K562 (cell line): Measurements from ENCODE around the gene DOCK4. TPM values are rescaled to one million over a fixed set of nuclear protein-coding genes. Genes with fewer than 3 reads are reported as not detected.

Experiments used
- ATAC-seq: fragments of 200-7000 bp; cut with Tn5 transposase; 3 replicates; pipeline ENCODE4 v1.9.1; 2020; ENCODE audit warnings: moderate library complexity
- BruUV-seq: library from RNA; stranded (reverse); fragments of 400-500 nt; replicated peaks from 2 replicates; lab custom pipeline; 2021; lab: Mats Ljungman, UMichigan
- CTCF ChIA-PET: fragments of 300-600 bp; formaldehyde crosslinking; extraction: SDS; loops from one replicate; lab custom pipeline; 2021; ENCODE audit warnings: low intra/inter-chr PET ratio; lab: Yijun Ruan, JAX
- POLR2A ChIA-PET: fragments of 300-600, 350-650 bp; sonication (Branson Sonifier 250); formaldehyde crosslinking; extraction: SDS; loops from one replicate; lab custom pipeline; 2021; ENCODE audit warnings: antibody characterized with exemption, inconsistent platforms; lab: Yijun Ruan, JAX
- DNase-seq, 4 experiments: peaks; one replicate each; pipeline versions ENCODE4 v3.0.0 to v3.0.0-alpha.2; 2011 to 2018; ENCODE audit warnings: low spot score in 3 of 4, mixed read lengths in 3 of 4; ENCODE audit errors: extremely low read depth in 1 of 4
- FAIRE-seq: peaks from 2 replicates; lab custom pipeline; 2011; peaks lifted over from hg19 to GRCh38; lab: Jason Lieb, UNC
- H2AFZ ChIP-seq: 2 replicates; pipeline ENCODE4 v1.6.0; 2011; ENCODE audit warnings: low read depth, low read length, control low read depth, inconsistent platforms
- H3K27ac ChIP-seq: fragments of 200-600 bp; 3 replicates; pipeline ENCODE4 v1.8.0; 2011; ENCODE audit warnings: low read depth, mild to moderate bottlenecking, control low read depth, inconsistent platforms, low read length, moderate library complexity, mixed read lengths; ENCODE audit errors: extremely low read depth
- H3K27me3 ChIP-seq, 2 experiments: fragments of 300-600 bp in 1 of 2; 2 replicates in 1 of 2; 3 replicates in 1 of 2; pipeline versions ENCODE4 v1.6.0 to v1.8.0; 2011; ENCODE audit warnings: inconsistent platforms in 2 of 2, low read length in 2 of 2, mild to moderate bottlenecking in 1 of 2, mixed read lengths in 1 of 2, moderate library complexity in 1 of 2; ENCODE audit not compliant: control insufficient read depth in 2 of 2, insufficient read depth in 2 of 2
- H3K36me3 ChIP-seq: fragments of 300-600 bp; 3 replicates; pipeline ENCODE4 v1.8.0; 2011; ENCODE audit warnings: mild to moderate bottlenecking, low read length, inconsistent platforms; ENCODE audit not compliant: control insufficient read depth, insufficient read depth
- H3K4me1 ChIP-seq, 2 experiments: fragments of 200-600 bp in 1 of 2; replicated peaks in 1 of 2; 2 replicates in 1 of 2; 3 replicates in 1 of 2; pipeline versions ENCODE4 v1.5.1 to v1.8.0; 2011; ENCODE audit warnings: inconsistent platforms in 2 of 2, low read length in 2 of 2, mild to moderate bottlenecking in 1 of 2, mixed read lengths in 1 of 2, moderate library complexity in 1 of 2; ENCODE audit not compliant: control insufficient read depth in 2 of 2, insufficient read depth in 2 of 2
- H3K4me2 ChIP-seq: 2 replicates; pipeline ENCODE4 v1.6.1; 2011; ENCODE audit warnings: low read length, control low read depth, inconsistent platforms, mixed read lengths; ENCODE audit not compliant: insufficient read depth
- H3K4me3 ChIP-seq: fragments of 200-600 bp; sonication (generic), shearing (Covaris generic); 2 replicates; pipeline ENCODE4 v1.5.1; 2016; ENCODE audit warnings: control low read depth, inconsistent platforms
- H3K79me2 ChIP-seq: fragments of 200-600 bp; 3 replicates; pipeline ENCODE4 v1.8.0; 2011; ENCODE audit warnings: low read length, inconsistent platforms; ENCODE audit not compliant: control insufficient read depth, insufficient read depth
- H3K9ac ChIP-seq, 2 experiments: 2 replicates each; pipeline versions ENCODE4 v1.6.0 to v1.6.1; 2011; ENCODE audit warnings: low read depth in 2 of 2, low read length in 2 of 2, control low read depth in 1 of 2, inconsistent platforms in 1 of 2, mild to moderate bottlenecking in 1 of 2, mixed read lengths in 1 of 2; ENCODE audit not compliant: insufficient read depth in 1 of 2
- H3K9me1 ChIP-seq: one replicate; pipeline ENCODE4 v1.6.0; 2011; ENCODE audit warnings: inconsistent platforms, mild to moderate bottlenecking, low read length, moderate library complexity; ENCODE audit not compliant: control insufficient read depth, insufficient read depth
- H3K9me3 ChIP-seq: replicated peaks from 2 replicates; pipeline ENCODE4 v1.5.1; 2011; ENCODE audit warnings: low read depth, low read length, inconsistent platforms; ENCODE audit not compliant: control insufficient read depth, insufficient read depth
- H4K20me1 ChIP-seq: replicated peaks from 2 replicates; pipeline ENCODE4 v1.6.1; 2011; ENCODE audit warnings: low read length, inconsistent platforms, mixed read lengths; ENCODE audit not compliant: control insufficient read depth, insufficient read depth
- BHLHE40 ChIP-seq: IDR thresholded peaks from 2 replicates; pipeline ENCODE4 v1.6.1; 2011; ENCODE audit warnings: low read length, improper control_type of control experiment
- C11orf30 ChIP-seq: fragments of 450-650 bp; IDR thresholded peaks from 2 replicates; pipeline ENCODE4 v1.6.1; 2016; ENCODE audit warnings: low read depth, mild to moderate bottlenecking
- NFIX ChIP-seq: fragments of 250-450 bp; sonication (Bioruptor Pico); IDR thresholded peaks from 2 replicates; pipeline ENCODE4 v1.4.0; 2020; ENCODE audit warnings: low read depth, mild to moderate bottlenecking, moderate library complexity
- SMARCE1 ChIP-seq: fragments of 450-650 bp; IDR thresholded peaks from 2 replicates; pipeline ENCODE4 v1.7.1; 2016; ENCODE audit warnings: mild to moderate bottlenecking
- THRB ChIP-seq: fragments of 450-650 bp; formaldehyde crosslinking; conservative IDR thresholded peaks from 2 replicates; pipeline ENCODE4 v1.4.0; 2022; ENCODE audit warnings: mild to moderate bottlenecking, missing genetic modification characterization
- ZNF316 ChIP-seq: fragments of 450-650 bp; IDR thresholded peaks from 2 replicates; pipeline ENCODE4 v1.6.1; 2016
- WGBS: fragments of 100-300 bp; shearing (Covaris generic); methylation state at CpG from one replicate; pipeline ENCODE4 v1.1.6; 2016; ENCODE audit warnings: low coverage, mixed read lengths; ENCODE audit not compliant: insufficient coverage; ENCODE audit errors: missing lambda C conversion rate; 5-methylcytosine and 5-hydroxymethylcytosine counted together
- in situ Hi-C: fragments of 300-500 bp; cut with MboI; formaldehyde crosslinking; loops from 4 replicates; pipeline ENCODE4 v1.15.0; 2018; ENCODE audit warnings: inconsistent platforms, mixed read lengths
- intact Hi-C: fragments of 100-400 bp; cut with micrococcal nuclease; formaldehyde crosslinking; loops from 2 replicates; pipeline ENCODE4 v1.14.2; 2022
- polyA plus RNA-seq, 8 experiments: library from polyadenylated mRNA; depleted of rRNA in 4 of 8; stranded (reverse) in 5 of 8; unstranded in 3 of 8; fragments of >200 nt; fragmentation: Nextera tagmentation in 2 of 8; fragmentation: Illumina TruSeq in 1 of 8; extraction: Ambion mirVana in 2 of 8; extraction: Trizol in 1 of 8; gene quantifications; 2 replicates each; pipeline versions ENCODE4 v1.2.1 to v1.2.3, GENCODE V29; 2011 to 2014; ENCODE audit warnings: inconsistent platforms in 1 of 8, missing spikeins in 1 of 8
- total RNA-seq, 7 experiments: library from RNA; depleted of rRNA in 6 of 7; stranded (reverse); fragments of >200 nt in 6 of 7; fragmentation: Illumina TruSeq in 2 of 7; extraction: Trizol in 2 of 7; gene quantifications; 2 replicates each; pipeline versions ENCODE4 v1.2.1 to v1.2.3, GENCODE V29; 2011 to 2021; ENCODE audit warnings: low replicate concordance in 1 of 7
- TF ChIP-seq, protein P1 (sequence below): fragments of 250-450 bp; sonication (Bioruptor Pico); IDR thresholded peaks from 2 replicates; pipeline ENCODE4 v1.8.0; 2021; ENCODE audit warnings: moderate library complexity, mild to moderate bottlenecking, inconsistent platforms

The DOCK4 gene
- total and polyA plus RNA-seq, 9 of the 15 experiments (the other 6 are each of a cell fraction or from before 2014, with no cell fraction given), result 0.42 to 5.7 (median 2.3) TPM

DNA sequence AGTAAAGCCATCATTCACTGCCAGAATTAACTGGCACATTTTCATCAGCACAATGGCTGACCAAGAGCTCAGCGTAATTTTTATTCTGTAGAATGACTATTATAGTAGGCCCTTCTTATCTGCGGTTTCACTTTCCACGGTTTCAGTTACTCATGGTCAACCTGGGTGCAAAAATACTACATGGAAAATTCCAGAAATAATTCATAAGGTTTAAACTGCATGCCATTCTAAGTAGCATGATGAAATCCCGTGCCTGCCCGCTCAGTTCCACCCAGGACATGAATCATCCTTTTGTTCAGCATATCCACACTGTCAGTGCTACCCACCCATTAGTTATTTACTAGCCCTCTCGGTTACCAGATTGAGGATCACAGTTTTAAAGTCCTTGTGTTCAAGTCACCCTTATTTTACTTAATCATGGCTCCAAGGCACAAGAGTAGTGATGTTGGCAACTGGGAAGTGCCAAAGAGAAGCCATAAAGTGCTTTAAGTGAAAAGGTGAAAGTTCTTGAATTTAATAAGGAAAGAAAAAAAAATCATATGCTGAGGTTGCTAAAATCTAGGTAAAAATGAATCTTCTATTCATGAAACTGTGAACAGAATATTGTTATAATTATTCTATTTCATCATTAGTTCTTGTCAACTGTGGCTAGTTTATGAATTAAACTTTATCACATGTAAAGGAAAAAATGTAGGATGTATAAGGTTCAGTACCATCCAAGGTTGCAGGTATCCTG, 204.9 kb downstream of the DOCK4 start:
- no TSS peak for BruUV-seq

More for the DNA sequence above, 204.9 kb downstream of the DOCK4 start:
- WGBS, result under 1% methylated on average over 6 of the region's 6 CpGs
- ChIA-PET CTCF (no interaction called here), POLR2A (no interaction called here)
- in situ Hi-C loops, result no loop called here
- Histone ChIP-seq H3K36me3 (no peaks in the 10 kb centered on the region), H3K4me2 (no peak overlapping the region), H3K27ac (no peak overlapping the region), H3K9me3 (no peaks in the 10 kb centered on the region), H2AFZ (no peak overlapping the region), H3K4me3 (no peak overlapping the region), H3K9me1 (no peaks in the 10 kb centered on the region), H3K4me1 (no peaks in the 10 kb centered on the region), H4K20me1 (no peaks in the 10 kb centered on the region), H3K9ac (no peak overlapping the region), H3K79me2 (no peaks in the 10 kb centered on the region), H3K27me3 (no peaks in the 10 kb centered on the region; a peak in 1 of 5 replicates)
- no peak for DNase-seq
- FAIRE-seq, result no peak
- TF ChIP-seq NFIX (no peak), ZNF316 (peak; percentile 72), C11orf30 (0 out of 2 replicates have a peak, but pooled peaks have one; percentile 36), BHLHE40 (no peak), SMARCE1 (no peak), THRB (CRISPR knock-in tag) (no peak)
- TF ChIP-seq, protein P1, sequence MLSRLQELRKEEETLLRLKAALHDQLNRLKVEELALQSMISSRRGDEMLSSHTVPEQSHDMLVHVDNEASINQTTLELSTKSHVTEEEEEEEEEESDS (CRISPR knock-in tag), result no peak
- no peak for ATAC-seq
- intact Hi-C loops, result no loop called here
